ENCODE measurements around the gene TTC13.
"Not testable (repeated sequence)": the region's sequence is repeated elsewhere in the genome, so short reads cannot be mapped to it uniquely, and the experiment has no call there.

Gene TTC13

DNA sequence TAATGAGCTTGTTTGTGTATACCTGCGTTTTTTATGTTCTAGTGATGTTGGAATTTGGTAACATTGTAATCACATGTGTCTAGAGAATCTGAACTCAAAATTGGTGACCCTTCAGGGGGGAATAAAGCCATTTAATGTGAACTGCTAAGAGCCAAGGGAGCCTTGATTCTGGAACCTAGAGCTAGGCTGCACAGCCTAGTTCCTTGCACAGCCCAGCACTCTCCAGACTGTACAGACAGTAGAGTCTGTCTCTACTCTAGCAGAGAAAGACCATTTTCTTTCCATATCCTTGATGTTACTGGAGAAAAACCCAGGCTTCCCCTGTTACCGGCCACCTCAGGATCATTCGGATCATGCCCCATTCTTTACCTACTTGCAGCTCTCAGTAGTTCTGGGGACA is 8.8 kb upstream of the TTC13 start:
- DNase-seq (ENCODE audit: low read depth in 2 of 2) = no peak

GRCh38 chr1:230986976-230987375 is 8.3 kb upstream of the TTC13 start:
- DNase-seq (ENCODE audit: low read depth in 2 of 2) = no peak

DNA sequence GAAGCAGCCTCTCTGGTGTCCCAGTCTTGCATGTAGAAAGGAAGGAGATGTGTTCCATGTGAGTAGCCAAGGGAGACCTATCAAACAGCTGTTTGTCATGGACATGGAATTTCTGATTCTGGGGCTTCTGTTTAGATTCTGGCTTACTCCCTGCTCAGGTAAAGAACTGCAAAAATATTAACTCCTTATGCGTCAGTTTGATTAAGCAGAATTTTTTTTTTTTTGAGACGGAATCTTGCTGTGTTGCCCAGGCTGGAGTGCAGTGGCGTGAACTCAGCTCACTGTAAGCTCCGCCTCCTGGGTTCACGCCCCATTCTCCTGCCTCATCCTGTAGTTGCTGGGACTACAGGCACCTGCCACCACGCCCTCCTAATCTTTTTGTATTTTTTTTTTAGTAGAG is 7.0 kb upstream of the TTC13 start:
- no peak for DNase-seq (ENCODE audit: low read depth in 2 of 2)

DNA sequence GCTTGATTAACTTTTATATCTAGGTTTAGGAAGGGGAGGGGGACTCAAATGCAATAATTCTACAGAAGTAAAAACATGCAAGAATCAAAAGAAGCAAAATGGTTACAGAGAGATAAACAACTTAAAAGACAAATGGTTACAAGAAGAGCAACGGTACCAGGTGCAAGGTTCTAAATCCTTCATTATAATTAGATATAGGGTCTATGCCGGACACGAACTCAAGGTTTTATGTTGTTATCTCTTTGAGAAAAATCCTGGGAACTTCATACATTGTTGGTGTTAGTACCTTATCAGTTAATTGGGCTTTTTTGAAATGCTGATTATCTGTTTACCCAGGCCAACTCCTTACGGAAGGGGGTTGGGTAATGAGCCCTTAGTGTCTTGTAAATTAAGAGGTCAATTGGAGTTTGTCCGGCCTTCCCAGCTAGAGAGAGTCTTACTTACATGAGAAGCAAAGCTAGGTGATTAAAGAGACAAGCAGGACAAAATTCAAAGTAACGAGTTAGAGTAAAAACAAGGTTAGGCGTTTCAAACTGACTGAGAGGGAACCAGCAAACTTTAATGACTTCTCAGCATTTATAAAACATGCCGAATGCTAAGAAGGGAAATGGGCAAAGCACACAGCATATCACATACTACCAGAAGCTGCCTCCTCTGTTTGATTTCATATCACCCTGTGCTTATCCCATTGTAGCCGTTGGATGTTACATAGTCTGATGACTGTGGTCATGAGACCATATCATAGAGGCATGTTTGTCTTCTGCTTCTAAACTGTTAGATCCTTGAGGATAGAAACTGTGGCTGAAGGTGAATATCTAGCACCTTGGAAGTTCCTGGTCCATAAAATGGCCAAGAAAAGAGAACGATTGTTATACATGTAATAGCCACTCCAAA is 6.2 kb upstream of the TTC13 start:
- not testable (repeated sequence) for DNase-seq (ENCODE audit: low read depth in 2 of 2)

DNA sequence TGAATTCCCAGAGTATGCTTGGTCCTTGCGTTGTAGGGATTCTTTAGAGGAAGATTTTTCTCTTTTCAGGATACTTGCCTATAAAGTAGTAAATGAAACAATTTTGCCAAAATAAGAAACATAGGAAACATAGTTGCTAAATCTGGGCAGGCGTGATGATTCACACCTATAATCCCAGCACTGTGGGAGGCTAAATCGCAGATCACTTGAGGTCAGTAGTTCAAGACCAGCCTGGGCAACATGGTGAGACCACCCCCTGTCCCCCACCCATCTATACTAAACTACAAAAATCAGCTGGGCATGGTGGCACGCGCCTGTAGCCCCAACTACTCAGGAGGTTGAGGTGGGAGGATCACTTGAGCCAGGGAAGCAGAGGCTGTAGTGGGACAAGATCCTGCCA is 5.2 kb upstream of the TTC13 start:
- no peak for DNase-seq (ENCODE audit: low read depth in 2 of 2)

GRCh38 chr1:230982696-230983095 is 4.0 kb upstream of the TTC13 start:
- DNase-seq (ENCODE audit: low read depth in 2 of 2) = no peak

DNA sequence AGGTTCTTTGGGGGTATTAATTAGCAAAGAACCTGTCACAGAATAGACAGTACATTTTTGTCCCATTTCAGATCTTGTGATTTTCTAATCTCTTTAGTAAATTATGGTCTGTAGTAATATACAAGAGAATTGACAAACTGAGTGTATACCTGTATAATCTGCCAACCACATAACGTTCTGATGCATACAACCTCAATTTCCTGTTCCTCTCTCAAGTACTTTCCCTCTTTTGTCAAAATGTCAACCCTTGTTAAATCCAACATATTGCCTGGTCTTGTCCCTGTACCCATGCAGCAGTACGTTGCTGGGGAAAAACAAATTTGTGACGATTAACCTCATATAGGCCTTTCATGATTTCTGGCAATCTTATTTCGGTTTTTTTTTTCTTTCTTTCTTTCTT is 1.3 kb upstream of the TTC13 start:
- no peak for DNase-seq (ENCODE audit: low read depth in 2 of 2)

GRCh38 chr1:230979389-230979716 is 692 bp upstream of the TTC13 start:
- DNase-seq (ENCODE audit: low read depth in 2 of 2) = no peak

- no peak for DNase-seq (ENCODE audit: low read depth in 2 of 2)
Measured at GRCh38 chr1:230977761-230978490, 735 bp downstream of the TTC13 start.

DNA sequence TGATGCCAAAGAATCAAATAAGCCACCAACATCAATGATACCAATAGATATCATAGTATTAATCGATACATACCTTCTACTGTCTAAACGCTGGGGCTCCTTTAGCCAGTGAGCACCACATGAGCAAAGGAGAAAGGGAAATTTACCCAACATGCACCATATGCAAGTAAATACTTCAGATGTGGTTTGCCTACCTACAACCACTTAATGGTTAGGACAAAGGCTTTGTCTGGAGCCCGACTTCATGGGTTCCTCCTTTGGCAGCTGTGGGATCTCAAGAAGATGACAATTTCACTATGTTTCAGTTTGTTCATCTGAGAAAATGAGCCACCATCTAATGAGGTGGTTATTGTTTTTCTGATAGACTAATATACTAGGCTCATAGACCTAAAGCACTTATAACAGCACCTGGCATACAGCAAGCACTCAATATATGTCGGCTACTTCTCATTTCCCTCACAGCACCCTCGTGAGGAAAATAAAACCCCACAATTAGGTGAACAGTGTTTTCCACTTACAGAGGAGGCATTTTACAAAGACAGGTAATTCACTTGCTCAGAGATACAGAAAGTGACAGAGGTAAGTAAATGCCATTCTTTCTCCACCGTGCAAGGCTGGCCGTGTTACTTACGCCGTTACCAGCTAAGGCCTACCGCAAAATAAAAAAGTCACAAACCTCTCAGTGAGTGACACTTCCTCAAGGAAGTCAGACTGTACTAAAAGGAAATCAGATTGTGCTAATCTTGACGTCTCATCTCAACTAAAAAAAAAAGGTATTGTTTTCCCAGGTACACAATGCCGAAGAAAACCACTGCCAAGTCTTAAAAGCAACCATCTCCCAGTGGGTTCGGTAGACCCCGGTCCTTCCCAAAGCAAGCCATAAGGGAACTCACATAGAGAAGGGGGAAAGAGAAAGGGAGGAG is 1.6 kb downstream of the TTC13 start:
- DNase-seq (ENCODE audit: low read depth in 2 of 2) = no peak

DNA sequence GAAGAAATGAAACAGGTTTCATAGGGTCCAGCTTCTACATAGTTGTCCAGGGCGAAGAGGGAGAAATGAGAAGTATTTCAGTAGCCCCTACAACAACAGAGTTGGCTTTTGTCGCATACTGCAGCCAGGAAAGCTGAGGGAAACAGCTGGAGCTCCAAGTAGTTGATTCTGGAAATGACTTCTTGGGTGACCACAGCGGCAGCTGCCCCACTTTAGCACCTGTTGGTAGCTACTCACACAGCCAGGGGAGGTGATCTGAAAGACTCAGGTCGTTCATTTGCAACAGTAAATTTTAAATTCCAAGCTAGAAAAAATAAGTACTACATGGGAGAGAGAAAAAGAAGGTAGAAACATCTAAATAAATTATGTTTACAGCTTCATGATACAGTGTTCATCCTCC is 2.3 kb downstream of the TTC13 start:
- DNase-seq (ENCODE audit: low read depth in 2 of 2) = no peak

DNA sequence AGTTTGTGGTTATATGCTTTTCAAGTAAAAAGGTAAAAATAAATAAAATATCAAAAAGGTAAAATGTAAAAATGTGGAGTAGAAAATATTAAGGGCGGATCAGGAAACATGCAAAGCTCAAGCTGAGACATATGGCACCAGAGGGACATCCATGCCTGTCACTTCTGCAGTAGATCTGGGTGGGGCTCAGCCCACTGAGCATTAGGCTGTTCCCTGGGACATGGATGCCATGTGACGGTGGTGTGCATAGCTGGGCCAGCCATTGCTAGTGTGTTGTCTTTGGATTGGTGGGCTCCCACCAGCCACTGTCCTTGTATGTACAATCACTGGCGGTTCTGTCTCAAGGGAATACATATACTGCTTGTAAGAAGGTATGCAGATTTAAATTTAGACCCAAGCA is 3.0 kb downstream of the TTC13 start:
- no peak for DNase-seq (ENCODE audit: low read depth in 2 of 2)

GRCh38 chr1:230972855-230973271 is 5.8 kb downstream of the TTC13 start:
- DNase-seq (ENCODE audit: low read depth in 2 of 2) = no peak

GRCh38 chr1:230971771-230972170 is 6.9 kb downstream of the TTC13 start:
- no peak for DNase-seq (ENCODE audit: low read depth in 2 of 2)

DNA sequence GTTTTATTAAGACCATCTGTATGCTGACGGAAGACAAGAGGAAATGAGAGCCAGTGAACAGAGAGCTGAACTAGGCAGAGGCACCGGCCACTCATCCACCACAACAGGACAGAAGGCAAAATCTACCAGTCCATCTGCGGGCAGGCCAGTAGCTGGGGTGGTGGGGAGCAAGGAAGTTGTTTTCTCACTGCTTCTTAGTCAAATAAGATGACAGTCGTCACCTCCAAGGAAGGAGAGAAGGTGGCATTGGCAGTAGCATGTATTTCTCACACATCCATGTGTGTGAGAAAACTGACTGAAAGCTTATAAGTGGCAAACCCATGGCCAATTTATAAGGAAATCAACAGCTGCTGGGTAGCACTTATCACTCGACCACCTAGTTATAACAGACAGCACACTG is 8.2 kb downstream of the TTC13 start:
- no peak for DNase-seq (ENCODE audit: low read depth in 2 of 2)

GRCh38 chr1:230966358-230966873 is 12.2 kb downstream of the TTC13 start:
- DNase-seq (ENCODE audit: low read depth in 2 of 2) = no peak

DNA sequence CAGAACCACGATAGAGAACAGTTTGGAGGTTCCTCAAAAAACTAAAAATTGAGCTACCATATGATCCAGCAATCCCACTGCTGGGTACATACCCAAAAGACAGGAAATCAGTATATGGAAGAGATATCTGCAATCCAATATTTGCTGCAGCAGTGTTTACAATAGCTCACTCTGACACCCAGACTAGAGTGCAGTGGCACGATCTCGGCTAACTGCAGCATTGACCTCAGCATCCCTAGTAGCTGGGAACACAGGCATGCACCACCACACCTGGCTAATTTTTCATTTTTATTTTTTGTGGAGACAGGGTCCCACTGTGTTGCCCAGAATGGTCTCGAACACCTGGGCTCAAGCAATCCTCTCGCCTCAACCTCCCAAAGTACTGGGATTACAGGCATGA is 13.1 kb downstream of the TTC13 start:
- no peak for DNase-seq (ENCODE audit: low read depth in 2 of 2)

- no peak for DNase-seq (ENCODE audit: low read depth in 2 of 2)
Measured at GRCh38 chr1:230964896-230965295, 13.8 kb downstream of the TTC13 start.

DNA sequence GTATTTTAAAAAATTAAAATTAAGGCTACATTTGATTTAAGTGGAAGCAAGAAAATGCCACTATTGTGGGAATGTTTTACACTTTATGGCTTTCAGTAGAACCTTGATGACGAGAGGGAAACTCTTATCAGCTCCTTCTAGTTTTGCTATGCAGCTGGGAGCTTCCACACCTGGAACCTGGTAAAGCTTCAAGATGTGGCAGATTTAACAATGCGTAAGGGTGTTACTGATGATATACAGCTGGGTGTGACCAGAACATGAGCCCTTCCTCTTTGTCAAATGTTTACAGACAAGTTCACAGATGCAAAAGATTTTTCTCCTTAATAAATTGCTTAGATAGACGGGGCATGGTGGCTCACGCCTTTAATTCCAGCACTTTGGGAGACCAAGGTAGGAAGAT is 20.3 kb downstream of the TTC13 start:
- no peak for DNase-seq (ENCODE audit: low read depth in 2 of 2)

DNA sequence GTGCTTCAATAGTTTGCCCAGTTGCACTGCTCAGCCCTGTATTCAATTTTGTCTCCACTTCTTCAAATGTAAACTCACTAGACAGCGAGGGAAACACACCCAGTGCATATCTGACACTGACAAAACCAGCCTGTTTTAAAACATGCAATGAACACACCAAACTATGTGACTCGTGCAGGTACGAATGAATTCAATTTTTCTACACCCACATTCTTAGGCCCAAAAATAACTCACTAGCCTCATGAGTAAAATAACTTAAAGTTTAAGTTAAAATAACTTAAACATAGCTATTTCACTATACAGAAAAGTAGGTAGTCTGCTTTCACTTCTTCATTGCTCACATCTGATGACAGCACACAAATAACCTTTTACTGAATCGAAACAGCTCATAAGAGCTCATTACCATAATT is 21.1 kb downstream of the TTC13 start:
- DNase-seq (ENCODE audit: low read depth in 2 of 2) = no peak

GRCh38 chr1:230950404-230950803 is 28.3 kb downstream of the TTC13 start:
- DNase-seq (ENCODE audit: low read depth in 2 of 2) = no peak

- DNase-seq (ENCODE audit: low read depth in 2 of 2) = no peak
Measured at GRCh38 chr1:230948903-230949302, 29.8 kb downstream of the TTC13 start.

All from stimulated activated CD4-positive, alpha-beta T cell treated with anti-CD3 and anti-CD28 coated beads, Interleukin-1b, Interleukin-23, amount 100 ng/mL, for 1 hour (primary cell).